HG02885 (cell line): ENCODE results near the gene NINL.

Experiments used
- ATAC-seq: cut with Tn5 transposase; IDR thresholded peaks from one replicate; pipeline ENCODE4 v1.9.1; 2021; ENCODE audit warnings: mild to moderate bottlenecking; ENCODE audit not compliant: unreplicated experiment, poor library complexity

The NINL gene

DNA sequence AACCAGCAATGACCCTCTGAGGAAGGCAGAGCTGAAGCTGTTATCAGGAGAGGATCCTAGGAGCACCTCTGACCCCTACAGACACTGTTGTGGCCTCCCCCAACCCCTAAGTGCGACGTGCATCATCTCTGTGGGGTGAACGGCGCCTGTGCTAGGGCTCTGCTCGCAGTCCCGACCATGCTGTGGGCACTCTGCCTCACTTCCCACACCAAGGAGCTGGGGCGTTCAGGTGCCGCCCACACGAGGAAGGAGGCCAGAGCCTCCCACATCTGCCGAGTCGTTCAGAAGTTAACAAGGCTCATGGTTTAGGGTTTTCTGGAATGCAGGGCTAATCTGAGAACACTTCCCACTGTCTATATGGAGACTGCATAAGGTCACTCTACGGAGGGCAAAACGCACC is 115.8 kb downstream of the NINL start:
- ATAC-seq = no peak

DNA sequence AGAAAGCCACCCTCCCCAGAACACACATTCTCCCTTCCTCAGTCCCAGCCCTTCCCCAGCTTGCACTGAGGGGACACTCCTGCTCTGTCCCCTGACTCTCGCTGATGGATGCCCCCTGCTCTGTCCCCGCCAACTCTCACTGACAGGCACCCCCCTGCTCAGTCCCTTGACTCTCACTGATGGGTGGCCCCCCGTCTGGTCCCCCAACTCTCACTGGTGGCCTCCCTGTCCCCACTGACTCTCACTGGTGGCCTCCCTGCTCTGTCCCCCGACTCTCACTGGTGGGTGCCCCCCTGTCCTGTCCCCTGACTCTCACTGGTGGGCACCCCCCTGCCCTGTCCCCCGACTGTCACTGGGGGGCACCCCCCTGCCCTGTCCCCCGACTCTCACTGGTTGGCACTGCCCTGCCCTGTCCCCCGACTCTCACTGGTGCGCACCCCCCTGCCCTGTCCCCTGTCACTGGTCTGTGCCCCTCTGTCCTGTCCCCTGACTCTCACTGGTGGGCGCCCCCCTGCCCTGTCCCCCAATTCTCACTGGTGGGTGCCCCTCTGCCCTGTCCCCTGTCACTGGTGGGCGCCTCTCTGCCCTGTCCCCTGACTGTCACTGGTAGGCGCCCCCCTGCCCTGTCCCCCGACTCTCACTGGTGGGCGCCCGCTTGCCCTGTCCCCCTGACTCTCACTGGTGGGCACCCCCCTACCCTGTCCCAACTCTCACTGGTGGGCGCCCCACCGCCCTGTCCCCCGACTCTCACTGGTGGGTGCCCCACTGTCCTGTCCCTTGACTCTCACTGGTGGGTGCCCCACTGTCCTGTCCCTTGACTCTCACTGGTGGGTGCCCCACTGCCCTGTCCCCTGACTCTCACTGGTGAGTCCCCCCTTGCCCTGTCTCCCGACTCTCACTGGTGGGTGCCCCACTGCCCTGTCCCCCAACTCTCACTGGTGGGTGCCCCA is 116.9 kb downstream of the NINL start:
- ATAC-seq = no peak

DNA sequence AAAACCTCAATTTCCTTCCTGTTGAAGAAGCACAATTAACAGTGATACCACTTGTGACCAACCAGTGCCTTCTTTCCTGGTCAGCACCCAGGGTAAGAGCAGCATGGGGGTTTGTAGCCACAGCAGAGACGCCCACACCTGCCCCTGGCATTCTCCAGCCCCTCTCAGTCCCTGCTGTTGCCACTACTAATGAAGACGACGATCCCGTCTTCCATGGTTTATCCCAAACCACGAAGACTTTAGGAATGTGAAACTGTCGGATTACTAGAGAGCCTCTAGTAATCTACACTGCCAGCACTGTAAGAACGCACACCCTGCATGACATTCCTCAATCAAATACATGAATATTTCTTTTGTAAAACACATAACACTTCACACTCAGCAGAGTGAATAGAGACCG is 117.9 kb downstream of the NINL start:
- no peak for ATAC-seq

DNA sequence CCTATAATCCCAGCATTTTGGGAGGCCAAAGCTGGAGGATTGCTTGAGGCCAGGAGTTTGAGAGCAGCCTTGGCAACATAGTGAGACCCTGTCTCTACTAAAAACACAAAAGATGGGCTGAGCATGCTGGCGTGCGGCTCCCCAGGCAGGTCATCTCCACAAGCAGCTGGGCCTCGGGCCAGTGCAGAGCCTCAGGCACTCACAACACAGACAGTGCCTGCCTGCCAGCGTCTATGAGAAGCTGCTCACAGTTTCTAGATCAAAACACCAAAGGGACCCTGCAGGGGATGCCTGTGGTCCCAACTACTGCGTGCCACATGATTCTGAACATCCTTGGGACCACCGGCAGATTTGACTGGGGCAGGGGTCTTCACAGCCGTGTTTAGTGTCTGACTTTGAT is 118.5 kb downstream of the NINL start:
- no peak for ATAC-seq

DNA sequence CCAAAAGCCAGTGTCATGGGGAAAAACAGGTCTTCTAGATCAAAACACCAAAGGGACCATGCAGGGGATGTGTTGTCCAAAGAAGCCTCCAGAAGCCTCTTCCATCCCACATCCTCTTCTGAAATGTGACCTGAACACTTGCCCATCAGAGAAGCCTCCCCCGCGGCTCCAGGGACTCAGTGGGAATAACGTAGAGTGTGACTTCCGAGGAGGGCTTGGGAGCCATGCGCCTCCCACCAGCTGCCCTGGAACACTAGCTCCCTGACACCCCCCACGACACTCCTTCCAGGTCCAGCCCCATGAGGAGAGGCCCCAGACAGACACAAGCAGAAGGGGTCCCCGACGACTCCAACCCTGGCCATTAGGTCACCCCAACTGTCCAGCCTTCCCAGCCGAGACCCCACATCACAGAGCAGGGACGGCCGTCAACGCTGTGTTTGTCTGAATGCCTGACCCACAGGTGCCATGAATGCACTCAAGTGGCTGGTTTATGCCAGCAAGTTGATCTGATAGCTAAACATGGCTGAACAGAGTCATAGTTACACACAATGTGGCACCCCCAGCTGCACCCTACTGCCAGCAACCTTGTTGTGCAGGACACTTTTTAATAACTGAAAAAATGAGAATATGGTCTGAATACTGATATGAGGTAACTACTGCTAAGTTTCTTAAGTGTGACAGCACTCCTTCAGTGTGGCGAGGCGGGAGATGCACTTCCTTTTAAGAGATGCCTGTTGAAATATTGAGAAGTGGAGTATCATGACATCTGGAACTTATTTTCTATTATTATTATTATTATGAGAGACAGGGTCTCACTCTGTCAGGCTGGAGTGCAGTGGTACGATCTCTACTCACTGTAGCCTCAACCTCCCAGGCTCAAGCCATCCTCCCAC is 119.8 kb downstream of the NINL start:
- no peak for ATAC-seq

DNA sequence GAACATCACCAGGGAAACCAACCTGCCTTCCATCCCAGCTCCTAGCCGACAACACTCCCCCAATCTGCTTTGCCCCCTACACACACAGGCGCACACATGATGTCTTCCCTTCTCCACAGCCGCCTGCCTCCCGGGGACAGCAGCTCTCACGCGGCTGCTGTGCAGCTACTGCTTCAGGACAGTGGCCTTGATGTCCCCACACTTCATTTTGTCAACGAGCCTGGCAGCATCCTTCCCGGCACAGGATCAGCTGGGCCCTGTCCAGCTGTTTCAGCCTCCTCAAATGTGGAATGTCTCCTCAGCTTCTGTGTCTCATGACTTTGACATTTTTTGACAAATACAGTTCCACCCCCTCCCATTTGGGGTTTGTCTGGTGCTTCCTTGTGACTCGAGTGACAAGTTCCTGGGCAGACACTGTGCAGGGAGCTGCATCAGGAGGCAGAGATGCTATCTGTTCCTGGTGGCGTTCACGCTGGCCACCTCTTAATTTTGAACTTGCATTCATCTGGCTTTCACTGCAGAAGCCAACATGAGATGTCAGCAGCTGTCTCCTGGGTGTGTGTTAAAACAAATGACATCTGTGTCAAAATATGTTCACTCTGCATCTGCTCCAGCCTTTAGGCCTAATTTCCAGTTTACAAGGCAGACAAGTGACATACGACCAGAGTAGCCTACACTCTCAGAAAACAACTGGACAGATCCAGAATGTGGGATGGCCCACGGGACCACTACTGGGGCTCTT is 120.7 kb downstream of the NINL start:
- ATAC-seq = no peak

DNA sequence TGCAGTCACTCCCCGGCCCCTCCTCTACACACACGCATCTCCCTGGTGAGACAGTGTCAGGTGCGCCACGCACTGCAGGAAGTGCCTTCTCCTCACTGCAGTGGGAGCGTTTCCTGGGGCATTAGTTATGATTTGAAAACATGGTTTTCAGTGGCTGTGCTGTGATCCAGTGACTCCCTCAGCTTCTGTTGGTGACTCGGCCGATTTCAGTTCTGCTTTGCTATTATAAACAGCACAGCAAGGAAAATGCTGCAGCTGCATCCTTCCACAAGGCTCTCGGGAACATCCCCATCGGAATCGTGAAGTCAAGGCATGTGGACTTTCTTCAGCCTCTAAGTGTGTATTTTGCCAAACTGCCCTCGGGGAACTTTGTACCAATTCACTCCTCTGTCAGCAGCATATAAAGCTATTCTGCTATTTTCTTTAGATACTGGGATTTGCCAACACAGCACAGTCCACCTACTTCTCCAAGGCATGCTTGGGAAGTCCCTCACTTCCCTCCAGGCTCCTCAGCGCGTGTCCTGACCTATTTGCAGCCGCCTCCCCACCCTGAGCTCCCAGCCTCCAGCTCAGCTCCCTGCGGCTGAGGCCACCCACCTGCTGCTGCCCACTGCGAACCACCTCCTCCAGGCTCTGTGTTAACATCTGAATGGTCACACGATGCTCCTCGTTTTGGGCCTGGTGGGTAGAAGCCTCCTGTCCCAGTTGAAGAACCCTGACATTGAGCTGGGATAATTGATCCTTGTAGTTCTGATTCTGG is 123.4 kb downstream of the NINL start:
- ATAC-seq = no peak

DNA sequence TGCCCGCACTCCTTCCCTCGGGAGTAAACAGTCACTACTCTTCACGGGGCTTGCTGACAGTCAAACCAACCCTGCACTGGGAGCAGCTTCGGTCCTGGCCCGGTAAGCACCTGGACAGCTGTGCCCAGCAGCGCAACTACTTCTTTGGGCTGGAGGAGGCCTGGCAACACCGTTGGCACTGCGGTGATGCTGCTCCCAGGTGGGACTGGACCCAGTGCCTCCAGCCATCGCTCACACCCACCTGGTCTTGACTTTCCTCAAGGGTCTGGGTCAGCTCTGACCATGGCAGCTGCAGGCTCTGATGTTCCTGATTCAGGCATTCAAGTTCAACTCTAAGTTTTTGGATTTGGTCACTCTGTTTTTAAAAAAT is 124.1 kb downstream of the NINL start:
- ATAC-seq = no peak

DNA sequence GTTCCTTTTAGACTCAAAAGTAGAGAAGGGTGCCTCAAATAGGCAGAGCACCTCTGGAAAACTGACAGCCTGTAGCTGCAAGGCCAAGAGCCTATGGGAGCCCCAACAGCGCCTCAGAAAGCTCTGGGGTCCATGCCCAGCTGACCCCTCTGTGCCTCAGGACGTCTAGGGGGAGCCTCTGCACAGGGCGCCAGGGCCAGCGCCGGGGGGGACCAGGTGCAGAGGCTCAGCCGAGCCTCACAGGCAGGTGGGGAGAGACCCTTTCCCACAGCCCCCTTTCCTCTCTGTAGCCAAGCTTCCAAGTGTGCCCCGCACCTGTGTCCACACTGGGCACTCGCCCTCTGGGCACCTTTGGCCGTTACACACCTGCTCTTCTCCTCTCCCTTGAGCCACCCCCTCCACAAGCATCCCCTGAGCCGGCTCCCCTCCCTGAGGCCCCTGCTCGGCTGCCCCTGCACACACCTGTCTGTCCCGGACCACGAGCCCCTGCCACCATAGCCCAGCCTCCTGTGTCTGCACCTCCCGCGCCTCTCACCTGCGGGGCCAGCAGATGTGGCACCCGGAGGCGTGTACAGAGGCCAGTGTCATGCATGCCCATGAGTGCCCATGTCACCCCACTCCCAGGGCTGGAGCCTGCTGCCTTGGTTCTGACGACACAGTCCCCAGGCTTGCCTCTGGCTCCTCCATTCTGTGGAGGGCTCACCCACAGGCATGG is 124.6 kb downstream of the NINL start:
- no peak for ATAC-seq

DNA sequence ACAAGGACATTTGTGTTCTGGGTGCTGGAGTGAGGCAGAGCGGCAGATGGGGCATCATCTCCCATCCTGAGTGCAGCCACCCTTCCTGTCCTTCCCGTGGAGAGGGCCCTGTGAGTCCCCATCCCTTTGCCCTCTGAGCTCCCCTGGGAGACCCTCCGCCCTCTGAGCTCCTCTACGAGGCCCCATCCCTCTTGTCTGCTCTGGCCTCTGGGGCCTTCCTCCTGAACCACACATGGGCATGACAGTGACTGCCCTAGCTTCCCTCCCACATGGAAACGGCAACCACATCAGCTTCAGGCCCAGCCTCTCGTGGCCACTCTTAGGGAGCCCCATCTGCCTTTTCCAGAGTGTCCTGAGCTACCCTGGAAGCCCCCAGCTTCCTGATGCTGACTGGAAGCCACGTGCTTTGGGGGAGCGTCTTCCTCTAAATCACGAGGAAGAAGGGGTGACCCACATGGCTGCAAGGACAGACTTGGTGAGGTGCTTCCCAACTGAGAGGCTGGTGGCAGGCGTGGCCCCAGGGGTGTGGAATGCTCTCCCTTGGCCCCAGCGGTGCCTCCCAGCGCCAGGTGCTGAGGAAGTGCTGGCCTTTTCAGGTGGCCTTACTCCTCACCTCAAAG is 125.3 kb downstream of the NINL start:
- no peak for ATAC-seq

DNA sequence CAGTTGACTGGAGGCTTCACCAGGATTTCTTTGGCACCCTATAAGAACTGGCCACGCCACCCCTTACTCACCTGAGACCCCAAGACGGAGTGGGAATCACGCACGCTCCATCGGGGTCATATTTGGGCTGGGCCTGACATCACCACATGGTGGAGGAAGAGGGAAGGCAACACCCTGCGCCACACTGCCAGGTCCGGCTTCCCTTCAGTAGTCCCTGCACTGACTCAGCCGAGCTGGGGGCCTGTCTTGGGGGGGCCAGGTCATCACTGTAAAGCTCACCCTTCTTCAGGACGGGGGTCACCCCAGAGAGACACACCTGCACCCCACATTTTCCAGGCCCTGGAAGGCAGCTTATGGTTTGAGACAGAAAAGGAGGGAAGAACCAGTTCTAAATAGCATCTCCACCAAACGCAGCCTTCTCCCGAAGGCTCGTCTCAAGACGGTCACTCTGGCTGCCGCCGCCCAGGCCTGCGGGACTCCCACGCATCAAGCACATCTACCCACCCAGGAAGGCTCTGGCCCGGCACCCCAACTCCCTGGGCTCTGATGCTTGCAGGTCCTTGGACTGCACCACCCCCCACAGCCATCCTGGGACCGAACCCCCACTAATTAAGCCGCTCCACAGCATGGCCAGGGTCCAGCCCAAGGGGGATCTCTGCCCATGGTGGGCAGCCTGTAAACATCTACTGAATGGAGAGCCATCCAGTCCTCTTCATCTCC is 126.1 kb downstream of the NINL start:
- ATAC-seq = no peak

DNA sequence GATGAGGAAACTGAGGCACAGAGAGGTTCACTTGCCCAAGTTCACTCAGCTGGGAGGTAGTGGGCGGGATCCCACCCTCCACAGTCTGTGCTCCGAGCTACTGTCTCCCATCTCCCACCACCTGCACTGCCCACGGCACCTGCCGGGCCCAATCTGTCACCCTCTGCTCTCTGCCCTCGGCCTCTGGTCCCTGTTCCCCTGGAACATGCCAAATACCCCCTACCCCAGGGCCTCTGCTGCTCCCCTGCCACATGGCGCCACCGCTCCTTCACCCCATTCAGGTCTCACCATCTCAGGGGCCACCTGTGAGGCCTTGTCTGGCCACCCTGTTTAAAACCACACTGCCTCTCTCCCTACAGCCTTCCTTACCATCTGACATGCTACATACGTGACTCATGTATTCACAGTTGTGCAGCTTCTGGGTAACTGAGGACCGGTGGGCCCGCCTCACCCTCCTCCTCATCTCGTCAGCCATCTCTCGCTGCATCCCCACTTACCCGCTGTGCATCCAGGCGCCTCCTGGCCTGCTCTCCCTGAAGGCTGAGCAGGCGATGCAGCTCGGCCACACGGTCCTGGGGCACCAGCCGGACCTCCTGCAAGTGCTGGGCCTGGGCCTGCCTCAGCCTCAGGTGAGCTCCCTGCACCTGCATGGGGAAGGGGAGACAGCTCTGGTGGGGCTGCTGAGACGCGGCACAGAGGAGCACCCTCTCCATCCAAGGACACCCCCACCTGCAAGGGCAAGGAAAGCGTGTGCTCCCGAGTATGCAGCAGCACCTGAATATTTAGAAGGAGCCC is 127.2 kb downstream of the NINL start:
- ATAC-seq = no peak

DNA sequence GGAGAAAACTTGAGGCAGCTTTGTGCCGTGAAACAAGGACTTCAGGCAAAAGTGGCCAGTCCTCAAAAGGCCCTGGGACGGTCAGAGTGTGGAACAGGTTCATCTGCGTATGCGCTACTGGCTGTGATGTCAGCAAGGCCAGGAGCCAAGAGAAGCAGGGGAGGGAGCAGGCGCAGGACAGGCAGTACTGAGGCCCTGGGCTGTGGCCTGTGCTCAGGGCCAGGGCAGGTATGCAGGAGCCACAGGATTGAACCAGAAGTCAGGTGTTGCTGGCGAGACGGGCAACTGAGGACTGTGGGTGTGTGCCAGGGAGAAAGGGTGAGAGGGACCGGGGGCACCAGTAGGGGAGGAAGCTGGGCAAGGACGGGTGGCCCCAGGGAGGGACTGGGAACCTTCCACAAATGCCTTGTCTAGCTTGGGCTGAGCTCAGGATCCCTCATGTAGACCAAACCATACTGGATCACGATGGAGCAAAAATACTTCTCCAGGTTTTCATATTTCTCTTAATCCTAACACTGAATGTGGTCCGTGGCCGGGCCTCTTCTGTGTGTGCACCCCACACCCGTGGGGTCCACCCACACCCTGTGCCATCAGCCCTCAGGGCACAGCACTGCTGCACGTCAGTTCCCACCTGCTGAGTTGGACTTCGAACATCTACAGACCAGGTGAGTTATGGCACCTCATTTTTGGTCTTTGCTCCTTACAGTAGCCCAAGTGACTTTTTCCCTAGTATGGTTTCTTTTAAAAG is 131.0 kb downstream of the NINL start:
- no peak for ATAC-seq

DNA sequence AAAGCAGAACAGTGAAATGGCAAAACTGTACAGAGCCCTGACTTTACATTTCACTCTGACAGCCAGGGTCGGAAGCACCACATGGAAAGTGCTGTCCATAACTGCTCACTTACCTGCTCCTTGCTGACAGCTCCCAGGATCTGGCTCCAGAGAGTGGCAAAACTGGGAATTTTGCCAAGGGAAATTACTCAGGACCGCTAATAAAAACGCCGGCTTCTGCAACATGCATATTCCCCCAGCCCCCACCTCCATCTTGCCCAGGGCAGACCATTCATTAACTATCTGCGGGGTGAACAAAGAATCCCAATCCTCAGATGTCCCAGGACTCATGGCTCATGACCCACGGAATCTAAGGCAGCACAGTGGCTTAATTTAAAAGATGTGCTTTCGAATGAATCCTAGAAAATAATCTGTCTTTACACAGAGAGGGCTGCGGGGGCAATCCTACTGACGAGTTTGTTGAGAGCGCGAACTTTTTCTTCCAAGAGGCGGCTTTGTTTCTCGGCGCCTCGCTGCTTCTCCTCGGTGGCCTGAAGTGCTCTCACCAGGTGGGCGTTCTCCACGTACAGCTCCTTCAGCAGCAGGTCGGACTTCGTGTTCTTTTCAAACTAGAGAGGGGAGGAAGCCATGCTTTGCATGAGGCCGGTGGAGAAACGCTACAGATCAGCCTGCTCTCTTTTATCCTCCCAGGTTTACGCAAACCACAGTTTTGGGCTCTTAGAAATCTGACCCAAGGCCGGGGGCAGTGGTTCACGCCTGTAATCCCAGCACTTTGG is 132.1 kb downstream of the NINL start:
- no peak for ATAC-seq

DNA sequence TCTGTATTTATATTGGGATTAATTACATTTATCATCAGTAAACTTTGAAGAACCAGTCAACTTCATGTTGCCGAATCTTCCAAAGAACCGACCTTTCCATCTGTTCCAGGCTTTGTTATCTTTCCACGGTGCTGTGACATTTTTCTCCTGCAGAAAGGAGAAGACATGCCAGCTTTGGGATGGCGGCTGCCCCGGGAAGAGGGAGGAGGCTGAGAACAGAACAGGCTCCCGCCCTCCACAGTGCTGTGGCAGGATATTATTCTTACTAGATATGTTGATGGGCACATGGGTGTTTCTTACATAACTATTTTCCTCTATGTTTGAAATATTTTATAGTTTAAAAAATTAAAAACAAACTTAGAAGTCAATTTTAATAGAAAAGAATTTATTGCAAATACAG is 133.0 kb downstream of the NINL start:
- ATAC-seq = no peak

DNA sequence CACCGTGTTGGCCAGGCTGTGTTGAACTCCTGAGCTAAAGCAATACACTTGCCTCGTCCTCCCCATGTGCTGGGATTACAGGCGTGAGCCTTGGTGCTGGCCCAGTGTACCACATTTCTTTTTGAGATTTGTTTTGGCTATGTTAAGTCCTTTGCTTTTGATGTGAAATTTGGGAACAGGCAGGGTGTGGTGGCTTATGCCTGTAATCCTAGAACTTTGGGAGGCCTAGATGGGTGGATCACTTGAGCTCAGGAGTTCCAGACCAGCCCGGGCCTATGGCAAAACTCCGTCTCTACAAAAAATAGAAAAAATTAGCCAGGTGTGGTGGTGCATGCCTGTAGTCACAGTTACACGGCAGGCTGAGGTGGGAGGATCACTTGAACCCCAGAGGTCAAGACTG is 137.7 kb downstream of the NINL start:
- ATAC-seq = no peak
